Stimulated activated CD4-positive, alpha-beta T cell treated with anti-CD3 and anti-CD28 coated beads, Interleukin-15, amount 100 ng/mL, for 1 hour (primary cell): ENCODE measurements around the gene C2orf76.

Source experiments
- DNase-seq, 2 donors: peaks; one replicate each; pipeline ENCODE4 v3.0.0-alpha.2; 2020; ENCODE audit warnings: low read depth in 1 of 2, low spot score in 1 of 2

C2orf76 gene

DNA sequence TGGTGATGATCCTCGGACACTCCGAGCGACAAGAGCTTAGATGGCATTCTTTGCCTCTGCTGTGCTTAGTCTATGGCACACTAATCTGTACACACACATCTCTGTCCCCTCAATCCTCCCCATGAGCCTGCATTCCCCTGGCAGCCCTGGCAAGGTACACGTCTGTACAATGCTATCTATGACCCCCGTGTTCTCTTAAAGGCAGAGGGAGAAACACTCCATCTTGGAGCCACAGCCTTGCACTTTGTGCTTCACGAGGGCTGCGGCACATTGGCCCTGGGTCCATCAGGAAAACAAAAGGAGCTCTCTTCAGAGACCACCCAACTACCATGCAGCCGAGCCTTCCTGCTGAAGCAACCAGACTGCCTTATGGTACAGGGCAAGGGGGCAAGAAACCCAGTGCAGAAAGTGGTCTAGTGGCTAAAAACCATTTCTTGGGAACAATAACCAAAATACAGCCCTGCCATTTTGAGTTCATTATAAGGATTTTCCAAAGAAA is 100.5 kb downstream of the C2orf76 start:
- no peak for DNase-seq

GRCh38 chr2:119265693-119266066 is 101.0 kb downstream of the C2orf76 start:
- DNase-seq: no peak

- DNase-seq: no peak
These were observed 101.6 kb downstream of the C2orf76 start for GRCh38 chr2:119264781-119265692.

DNA sequence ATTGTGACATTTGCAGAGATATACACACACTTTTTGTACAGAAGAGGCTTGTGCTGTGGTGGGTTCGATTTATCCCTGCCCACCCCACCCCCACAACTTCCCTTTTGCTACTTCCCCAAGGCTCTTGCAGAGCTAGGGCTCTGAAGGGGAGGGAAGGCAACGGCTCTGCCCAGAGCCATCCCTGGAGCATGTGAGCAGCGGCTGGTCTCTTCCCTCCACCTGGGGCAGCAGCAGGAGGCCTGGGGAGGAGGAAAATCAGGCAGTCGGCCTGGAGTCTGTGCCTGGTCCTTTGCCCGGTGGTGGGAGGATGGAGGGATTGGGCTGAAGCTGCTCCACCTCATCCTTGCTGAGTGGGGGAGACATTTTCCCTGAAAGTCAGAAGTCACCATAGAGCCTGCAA is 103.0 kb downstream of the C2orf76 start:
- no peak for DNase-seq

DNA sequence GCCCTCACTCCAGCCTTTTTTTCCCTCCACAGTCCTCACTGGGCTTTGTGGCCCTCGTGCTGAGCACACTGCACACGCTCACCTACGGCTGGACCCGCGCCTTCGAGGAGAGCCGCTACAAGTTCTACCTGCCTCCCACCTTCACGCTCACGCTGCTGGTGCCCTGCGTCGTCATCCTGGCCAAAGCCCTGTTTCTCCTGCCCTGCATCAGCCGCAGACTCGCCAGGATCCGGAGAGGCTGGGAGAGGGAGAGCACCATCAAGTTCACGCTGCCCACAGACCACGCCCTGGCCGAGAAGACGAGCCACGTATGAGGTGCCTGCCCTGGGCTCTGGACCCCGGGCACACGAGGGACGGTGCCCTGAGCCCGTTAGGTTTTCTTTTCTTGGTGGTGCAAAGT is 103.6 kb downstream of the C2orf76 start:
- no peak for DNase-seq

- DNase-seq: no peak
These were observed 105.0 kb downstream of the C2orf76 start for GRCh38 chr2:119261493-119262225.

GRCh38 chr2:119260646-119261492 is 105.8 kb downstream of the C2orf76 start:
- DNase-seq: no peak

- no peak for DNase-seq
These were observed 107.3 kb downstream of the C2orf76 start for GRCh38 chr2:119259296-119259860.

DNA sequence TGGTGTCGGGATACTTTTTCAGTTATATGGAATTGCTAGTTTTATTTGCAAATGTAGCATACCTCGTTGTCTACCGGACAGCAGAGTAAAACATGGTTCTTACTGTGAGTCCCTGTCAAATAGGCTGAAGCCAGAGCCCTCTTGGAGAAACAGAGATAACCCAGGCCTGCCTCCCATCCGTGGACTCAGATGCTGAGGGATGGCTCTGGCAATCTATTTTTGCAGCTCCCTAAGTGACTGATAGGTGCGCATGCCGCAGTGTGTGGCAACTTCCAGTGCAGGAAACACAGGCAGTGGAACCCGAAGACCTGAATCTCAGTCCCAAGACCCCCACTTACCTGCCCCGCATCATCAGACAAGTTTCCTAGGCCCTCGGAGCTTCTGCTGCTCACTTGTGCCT is 109.4 kb downstream of the C2orf76 start:
- DNase-seq: no peak

GRCh38 chr2:119256582-119256921 is 110.1 kb downstream of the C2orf76 start:
- no peak for DNase-seq

GRCh38 chr2:119255760-119256581 is 110.7 kb downstream of the C2orf76 start:
- DNase-seq: no peak

DNA sequence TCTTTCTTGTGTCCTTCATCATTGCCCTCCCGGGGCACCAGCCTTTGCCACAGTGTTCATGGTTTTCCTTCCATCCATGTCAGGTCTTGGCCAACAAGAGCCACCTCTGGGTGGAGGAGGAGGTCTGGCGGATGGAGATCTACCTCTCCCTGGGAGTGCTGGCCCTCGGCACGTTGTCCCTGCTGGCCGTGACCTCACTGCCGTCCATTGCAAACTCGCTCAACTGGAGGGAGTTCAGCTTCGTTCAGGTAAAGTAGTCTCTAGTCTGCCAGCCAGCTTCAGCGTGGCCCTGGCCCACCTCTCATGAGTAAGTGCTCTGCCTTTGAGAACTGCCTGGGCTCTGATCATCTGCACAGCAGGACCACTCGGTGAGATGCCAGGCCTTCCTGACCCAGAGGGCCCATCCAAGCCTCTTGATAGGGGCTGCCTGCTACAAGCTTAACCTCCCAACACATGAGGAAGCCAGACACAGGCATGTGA is 112.0 kb downstream of the C2orf76 start:
- DNase-seq: no peak

DNA sequence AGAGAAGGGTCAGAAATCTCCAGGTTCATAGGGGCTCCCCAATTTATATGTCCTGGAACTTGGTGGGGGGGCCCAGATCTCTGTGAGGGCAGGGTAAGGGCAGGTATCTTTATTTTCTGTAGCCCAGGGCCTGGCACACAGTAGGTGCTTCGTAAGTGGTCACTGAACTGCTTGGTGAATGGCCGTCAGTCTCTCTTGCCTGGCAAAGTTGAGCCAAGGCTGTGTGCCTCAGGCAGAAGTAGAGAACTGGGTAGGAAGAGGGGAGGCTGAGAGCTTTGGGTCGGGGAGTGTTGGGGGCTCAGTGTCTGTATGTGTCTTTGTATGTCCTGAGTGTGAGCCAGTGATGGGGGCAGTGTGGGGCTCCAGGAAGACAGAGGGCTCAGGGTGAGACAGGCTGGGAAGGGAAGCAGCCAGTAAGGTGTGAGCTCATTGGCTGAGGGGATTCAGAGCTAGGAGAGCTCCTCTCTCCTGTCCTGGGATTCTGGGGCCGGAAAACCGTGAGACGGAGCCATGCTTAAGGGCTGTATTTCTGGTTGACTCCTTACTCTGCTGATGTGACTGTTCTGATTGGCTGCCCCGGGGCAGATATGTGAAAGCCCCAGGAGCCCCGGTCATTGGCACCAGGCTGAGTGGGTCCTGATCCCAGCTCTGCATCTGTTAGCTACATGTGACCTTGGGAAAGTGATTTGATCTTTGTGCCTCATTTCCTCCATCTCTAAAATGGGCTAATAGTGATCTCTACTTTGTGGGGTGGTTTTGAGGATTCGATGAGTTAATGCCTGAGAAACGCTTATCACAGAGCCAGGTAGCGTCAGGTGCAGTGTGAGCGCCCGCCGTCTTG is 112.7 kb downstream of the C2orf76 start:
- DNase-seq: no peak

GRCh38 chr2:119253114-119253702 is 113.4 kb downstream of the C2orf76 start:
- DNase-seq: no peak
